ENCODE measurements around the gene S100P.

DNA sequence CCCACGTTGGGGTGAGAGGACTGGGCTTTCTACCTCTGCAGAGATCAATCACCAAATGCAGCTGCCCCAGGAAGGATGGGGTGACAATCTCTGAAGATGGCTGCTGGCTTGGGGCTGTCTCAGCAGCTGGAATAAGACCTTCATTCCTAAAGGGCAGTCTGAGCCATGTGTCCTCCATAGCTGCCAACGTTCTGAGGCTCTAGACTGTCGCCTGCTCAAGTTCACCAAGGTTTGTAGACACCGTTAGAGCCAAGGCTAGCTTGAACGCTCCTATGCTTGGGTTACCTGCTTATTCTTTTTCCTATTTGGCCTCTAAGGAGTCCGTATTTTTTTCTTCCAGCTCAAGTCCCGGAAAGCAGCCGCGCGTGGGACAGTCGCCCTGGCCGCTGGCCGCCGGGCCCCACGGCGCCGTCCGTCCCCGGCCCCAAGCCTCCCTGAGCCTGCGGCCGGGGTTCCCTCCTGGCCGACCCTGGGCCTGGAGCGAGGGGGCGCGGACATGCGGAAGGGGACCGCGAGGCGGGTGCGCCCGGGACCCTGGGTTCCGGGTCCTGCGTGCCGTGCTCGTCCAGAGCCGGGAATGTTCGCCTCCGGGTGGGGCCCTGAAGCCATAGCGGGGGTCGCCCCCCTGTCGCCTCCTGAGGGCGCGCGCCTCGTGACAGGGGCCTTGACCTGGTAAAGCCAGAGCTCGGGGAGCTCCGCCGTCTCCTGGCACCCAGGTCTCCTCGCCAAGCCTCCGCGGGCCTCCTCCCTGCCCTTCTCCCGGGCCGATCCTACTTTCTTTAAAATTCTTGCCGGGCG lies 29.9 kb upstream of the S100P start:
- TF ChIP-seq, protein P1, sequence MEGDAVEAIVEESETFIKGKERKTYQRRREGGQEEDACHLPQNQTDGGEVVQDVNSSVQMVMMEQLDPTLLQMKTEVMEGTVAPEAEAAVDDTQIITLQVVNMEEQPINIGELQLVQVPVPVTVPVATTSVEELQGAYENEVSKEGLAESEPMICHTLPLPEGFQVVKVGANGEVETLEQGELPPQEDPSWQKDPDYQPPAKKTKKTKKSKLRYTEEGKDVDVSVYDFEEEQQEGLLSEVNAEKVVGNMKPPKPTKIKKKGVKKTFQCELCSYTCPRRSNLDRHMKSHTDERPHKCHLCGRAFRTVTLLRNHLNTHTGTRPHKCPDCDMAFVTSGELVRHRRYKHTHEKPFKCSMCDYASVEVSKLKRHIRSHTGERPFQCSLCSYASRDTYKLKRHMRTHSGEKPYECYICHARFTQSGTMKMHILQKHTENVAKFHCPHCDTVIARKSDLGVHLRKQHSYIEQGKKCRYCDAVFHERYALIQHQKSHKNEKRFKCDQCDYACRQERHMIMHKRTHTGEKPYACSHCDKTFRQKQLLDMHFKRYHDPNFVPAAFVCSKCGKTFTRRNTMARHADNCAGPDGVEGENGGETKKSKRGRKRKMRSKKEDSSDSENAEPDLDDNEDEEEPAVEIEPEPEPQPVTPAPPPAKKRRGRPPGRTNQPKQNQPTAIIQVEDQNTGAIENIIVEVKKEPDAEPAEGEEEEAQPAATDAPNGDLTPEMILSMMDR (IDR thresholded peaks at IDR 0.05) = no peak
- no peak for TF ChIP-seq EZH2 (IDR thresholded peaks at IDR 0.05; ENCODE audit: borderline replicate concordance, insufficient read depth, low read depth, low read length, poor library complexity, severe bottlenecking)

Data from B cell (primary cell).